ENCODE results near the gene BMP3.

DNA sequence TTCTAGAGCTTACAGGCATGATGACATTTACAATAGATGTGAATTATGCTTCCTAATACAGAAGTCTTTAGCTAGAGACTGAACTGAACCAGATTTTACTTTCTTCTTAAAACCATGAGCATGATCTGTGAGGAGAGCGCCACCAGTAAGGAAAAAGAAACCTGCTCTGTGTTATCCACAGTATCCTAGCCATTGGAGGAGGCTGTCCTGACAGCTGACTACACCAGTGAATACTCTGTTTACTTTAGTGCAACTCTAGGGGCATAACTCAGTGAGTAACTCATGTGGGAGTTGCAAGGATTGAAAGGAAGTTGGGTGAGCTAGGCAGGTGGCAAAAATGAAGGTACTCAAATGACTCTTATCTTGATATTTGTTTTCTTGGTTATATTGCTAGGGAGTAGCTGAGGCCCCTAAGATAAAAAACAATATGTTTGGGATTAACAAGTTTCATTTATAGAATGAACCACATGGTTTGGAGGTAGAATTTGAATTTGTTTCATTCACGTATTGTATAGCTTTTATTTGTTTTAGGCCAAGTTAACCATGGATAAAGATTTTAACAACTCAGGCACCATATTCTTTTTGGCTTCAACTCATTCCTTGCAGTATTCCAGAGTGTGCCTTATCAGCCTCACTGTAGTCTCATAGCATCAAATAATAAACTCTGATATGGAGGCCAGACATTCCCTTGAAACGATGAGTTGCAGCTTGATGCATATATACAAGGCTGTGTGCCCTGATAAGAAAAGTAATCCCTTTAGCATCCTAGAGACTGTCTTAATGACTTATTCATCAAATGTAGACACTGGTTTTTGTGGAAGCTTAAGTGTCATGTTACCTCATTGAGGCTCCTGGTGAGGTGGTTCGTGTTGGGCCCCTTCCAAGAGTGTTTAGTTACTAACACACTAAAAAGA, 2.5 kb downstream of the BMP3 start:
- no peak for TF ChIP-seq POLR2AphosphoS5 (IDR thresholded peaks at IDR 0.05; ENCODE audit: borderline replicate concordance, low read depth, low read length)
- no peak for TF ChIP-seq EZH2 (IDR thresholded peaks at IDR 0.05)
- TF ChIP-seq FOXP2 (optimal IDR thresholded peaks at IDR 0.05; ENCODE audit: control extremely low read depth, extremely low read length, insufficient read depth) = no peak
